ENCODE results near the gene NFKBIE.

NFKBIE gene

DNA sequence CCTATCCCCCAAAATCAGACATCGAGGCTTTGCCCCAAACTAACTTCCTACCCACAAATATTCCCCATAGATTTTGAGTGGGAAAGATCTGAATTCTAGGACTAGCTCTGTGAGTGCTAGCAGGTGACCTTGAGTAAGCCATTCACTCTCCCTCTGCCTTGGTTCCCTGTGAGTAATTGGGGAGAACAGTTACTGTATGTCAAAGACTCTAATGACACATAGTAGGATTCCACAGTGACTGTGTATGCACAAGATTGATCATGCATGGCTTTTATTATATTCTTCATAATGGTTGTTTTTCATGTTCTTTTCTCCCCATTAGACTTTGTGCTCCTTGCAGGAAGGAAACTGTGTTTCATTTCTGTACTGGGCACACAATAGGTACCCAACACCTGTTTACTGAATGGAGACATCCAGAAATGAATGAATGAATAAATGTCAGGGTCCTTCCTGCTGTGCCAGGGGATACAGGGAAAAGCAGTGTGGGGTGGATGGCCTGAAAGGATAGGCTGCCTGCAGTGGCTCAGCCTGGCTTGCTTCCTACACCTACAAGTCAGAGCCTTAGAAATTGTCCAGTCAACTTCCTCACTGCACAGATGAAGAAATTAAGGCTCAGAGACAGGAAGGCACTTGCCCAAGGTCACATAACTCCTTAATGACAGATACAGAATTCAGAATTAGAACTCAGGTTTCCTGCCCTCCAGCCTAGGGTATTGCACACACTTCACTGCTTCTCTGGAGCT, 4.0 kb upstream of the NFKBIE start:
- ATAC-seq = no peak
- TF ChIP-seq CSDC2 (CRISPR knock-in tag; IDR thresholded peaks at IDR 0.05) = no peak
- TF ChIP-seq ZC3H10 (CRISPR knock-in tag; IDR thresholded peaks at IDR 0.05) = no peak
- TF ChIP-seq ZNF8 (CRISPR knock-in tag; IDR thresholded peaks at IDR 0.05) = no peak
- TF ChIP-seq, protein P1, sequence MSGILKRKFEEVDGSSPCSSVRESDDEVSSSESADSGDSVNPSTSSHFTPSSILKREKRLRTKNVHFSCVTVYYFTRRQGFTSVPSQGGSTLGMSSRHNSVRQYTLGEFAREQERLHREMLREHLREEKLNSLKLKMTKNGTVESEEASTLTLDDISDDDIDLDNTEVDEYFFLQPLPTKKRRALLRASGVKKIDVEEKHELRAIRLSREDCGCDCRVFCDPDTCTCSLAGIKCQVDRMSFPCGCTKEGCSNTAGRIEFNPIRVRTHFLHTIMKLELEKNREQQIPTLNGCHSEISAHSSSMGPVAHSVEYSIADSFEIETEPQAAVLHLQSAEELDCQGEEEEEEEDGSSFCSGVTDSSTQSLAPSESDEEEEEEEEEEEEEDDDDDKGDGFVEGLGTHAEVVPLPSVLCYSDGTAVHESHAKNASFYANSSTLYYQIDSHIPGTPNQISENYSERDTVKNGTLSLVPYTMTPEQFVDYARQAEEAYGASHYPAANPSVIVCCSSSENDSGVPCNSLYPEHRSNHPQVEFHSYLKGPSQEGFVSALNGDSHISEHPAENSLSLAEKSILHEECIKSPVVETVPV (CRISPR knock-in tag; IDR thresholded peaks at IDR 0.05) = no peak
- TF ChIP-seq PPARA (CRISPR knock-in tag; IDR thresholded peaks at IDR 0.05; ENCODE audit: borderline replicate concordance) = no peak
- TF ChIP-seq TCF4 (CRISPR knock-in tag; IDR thresholded peaks at IDR 0.05; ENCODE audit: borderline replicate concordance) = no peak
- no peak for TF ChIP-seq GLIS3 (CRISPR knock-in tag; IDR thresholded peaks at IDR 0.05)
- TF ChIP-seq ISL1 (CRISPR knock-in tag; IDR thresholded peaks at IDR 0.05) = no peak
- TF ChIP-seq ARNTL (CRISPR knock-in tag; IDR thresholded peaks at IDR 0.05; ENCODE audit: borderline replicate concordance, low read depth) = no peak
- no peak for TF ChIP-seq ZNF70 (CRISPR knock-in tag; IDR thresholded peaks at IDR 0.05)
- TF ChIP-seq SNAI2 (CRISPR knock-in tag; IDR thresholded peaks at IDR 0.05) = no peak
- TF ChIP-seq RARB (CRISPR knock-in tag; IDR thresholded peaks at IDR 0.05) = no peak
- TF ChIP-seq, protein P2, sequence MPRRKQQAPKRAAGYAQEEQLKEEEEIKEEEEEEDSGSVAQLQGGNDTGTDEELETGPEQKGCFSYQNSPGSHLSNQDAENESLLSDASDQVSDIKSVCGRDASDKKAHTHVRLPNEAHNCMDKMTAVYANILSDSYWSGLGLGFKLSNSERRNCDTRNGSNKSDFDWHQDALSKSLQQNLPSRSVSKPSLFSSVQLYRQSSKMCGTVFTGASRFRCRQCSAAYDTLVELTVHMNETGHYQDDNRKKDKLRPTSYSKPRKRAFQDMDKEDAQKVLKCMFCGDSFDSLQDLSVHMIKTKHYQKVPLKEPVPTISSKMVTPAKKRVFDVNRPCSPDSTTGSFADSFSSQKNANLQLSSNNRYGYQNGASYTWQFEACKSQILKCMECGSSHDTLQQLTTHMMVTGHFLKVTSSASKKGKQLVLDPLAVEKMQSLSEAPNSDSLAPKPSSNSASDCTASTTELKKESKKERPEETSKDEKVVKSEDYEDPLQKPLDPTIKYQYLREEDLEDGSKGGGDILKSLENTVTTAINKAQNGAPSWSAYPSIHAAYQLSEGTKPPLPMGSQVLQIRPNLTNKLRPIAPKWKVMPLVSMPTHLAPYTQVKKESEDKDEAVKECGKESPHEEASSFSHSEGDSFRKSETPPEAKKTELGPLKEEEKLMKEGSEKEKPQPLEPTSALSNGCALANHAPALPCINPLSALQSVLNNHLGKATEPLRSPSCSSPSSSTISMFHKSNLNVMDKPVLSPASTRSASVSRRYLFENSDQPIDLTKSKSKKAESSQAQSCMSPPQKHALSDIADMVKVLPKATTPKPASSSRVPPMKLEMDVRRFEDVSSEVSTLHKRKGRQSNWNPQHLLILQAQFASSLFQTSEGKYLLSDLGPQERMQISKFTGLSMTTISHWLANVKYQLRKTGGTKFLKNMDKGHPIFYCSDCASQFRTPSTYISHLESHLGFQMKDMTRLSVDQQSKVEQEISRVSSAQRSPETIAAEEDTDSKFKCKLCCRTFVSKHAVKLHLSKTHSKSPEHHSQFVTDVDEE (CRISPR knock-in tag; IDR thresholded peaks at IDR 0.05) = no peak

DNA sequence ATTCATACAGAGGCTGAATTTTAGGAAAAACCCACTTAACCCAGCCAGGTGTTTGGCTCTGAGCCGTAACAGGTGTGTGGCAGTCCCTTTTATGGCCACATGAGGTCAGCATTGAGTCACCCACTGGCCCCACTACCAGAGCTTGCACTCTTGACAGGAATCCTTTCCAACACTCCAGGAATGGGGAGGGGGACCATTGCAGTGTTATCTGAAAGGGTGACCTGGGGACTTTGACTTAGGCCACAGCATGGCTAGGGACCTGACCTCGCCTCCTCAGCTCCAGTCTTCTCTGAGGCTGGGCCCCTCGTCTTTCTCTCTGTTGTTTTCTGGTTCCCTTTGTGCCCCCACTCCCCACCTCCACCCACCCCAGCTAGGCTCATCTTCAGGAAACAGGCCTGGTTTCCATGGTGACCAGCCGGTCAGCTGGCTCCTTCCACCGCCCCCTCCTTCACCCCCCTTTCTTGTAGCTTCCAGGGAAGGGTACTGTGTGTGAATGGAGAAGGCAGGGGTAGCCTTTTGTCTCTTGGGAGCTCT, 2.8 kb upstream of the NFKBIE start:
- no peak for TF ChIP-seq PPARA (CRISPR knock-in tag; IDR thresholded peaks at IDR 0.05; ENCODE audit: borderline replicate concordance)
- TF ChIP-seq ISL1 (CRISPR knock-in tag; IDR thresholded peaks at IDR 0.05) = no peak
- no peak for TF ChIP-seq OSR1 (CRISPR knock-in tag; IDR thresholded peaks at IDR 0.05)
- TF ChIP-seq GLIS3 (CRISPR knock-in tag; IDR thresholded peaks at IDR 0.05) = no peak
- no peak for TF ChIP-seq ZNF8 (CRISPR knock-in tag; IDR thresholded peaks at IDR 0.05)
- no peak for TF ChIP-seq TCF4 (CRISPR knock-in tag; IDR thresholded peaks at IDR 0.05; ENCODE audit: borderline replicate concordance)
- no peak for TF ChIP-seq ZFP30 (CRISPR knock-in tag; IDR thresholded peaks at IDR 0.05)
- peak; percentile 17; the same call in 2 of the 3 replicates for ATAC-seq

DNA sequence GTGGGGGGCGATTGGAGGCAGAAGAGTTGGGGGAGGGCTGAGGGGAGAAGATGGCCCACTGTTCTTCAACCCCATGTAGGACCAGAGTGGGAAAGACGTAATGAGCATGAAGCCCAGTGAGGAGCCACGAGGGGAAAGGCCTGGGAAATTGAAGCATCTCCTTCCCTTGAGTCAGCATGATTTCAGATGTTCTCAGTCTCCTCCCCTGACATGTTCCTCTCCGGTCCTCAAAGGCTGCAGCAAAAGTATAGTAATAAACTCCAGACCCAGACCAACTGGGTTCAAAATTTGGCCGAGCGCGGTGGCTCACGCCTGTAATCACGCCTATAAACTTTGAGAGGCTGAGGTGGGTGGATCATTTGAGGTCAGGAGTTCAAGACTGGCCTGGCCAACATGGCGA, 1.9 kb upstream of the NFKBIE start:
- no peak for TF ChIP-seq SNAI2 (CRISPR knock-in tag; IDR thresholded peaks at IDR 0.05)
- no peak for TF ChIP-seq RARB (CRISPR knock-in tag; IDR thresholded peaks at IDR 0.05)
- TF ChIP-seq, protein P2 (CRISPR knock-in tag; IDR thresholded peaks at IDR 0.05) = no peak
- no peak for TF ChIP-seq GLIS3 (CRISPR knock-in tag; IDR thresholded peaks at IDR 0.05)
- ATAC-seq = no peak

DNA sequence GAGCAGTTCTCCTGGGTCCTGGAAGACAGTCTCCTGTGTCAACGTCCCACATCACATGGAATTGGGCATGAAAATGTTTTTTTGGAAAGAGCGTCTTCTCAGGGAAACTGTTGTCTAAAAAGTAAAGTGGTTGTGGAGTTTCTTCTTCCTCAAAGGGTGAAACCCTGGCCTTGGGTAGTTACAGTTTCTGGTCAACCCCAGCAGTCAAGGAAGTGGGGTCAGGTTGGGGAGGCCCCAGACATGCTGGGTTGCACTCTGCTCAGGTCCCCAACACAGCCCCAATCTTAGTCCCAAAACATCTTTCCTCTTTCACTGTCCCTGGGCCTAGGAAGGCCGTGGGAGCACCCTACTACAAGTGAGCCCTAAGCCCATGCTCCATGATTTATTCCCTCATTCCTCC, 996 bp upstream of the NFKBIE start:
- ATAC-seq = no peak
- TF ChIP-seq ZNF565 (CRISPR knock-in tag; conservative IDR thresholded peaks at IDR 0.05; ENCODE audit: low read depth) (no peak), TCF4 (CRISPR knock-in tag; IDR thresholded peaks at IDR 0.05; ENCODE audit: borderline replicate concordance) (no peak), ISL1 (CRISPR knock-in tag; IDR thresholded peaks at IDR 0.05) (no peak), ZFP3 (CRISPR knock-in tag; IDR thresholded peaks at IDR 0.05) (no peak), ZC3H10 (CRISPR knock-in tag; IDR thresholded peaks at IDR 0.05) (no peak), RARB (CRISPR knock-in tag; IDR thresholded peaks at IDR 0.05) (no peak), PPARA (CRISPR knock-in tag; IDR thresholded peaks at IDR 0.05; ENCODE audit: borderline replicate concordance) (no peak), ESRRG (CRISPR knock-in tag; IDR thresholded peaks at IDR 0.05) (no peak), TOX (CRISPR knock-in tag; IDR thresholded peaks at IDR 0.05; ENCODE audit: borderline replicate concordance) (no peak)
- TF ChIP-seq, protein P3, sequence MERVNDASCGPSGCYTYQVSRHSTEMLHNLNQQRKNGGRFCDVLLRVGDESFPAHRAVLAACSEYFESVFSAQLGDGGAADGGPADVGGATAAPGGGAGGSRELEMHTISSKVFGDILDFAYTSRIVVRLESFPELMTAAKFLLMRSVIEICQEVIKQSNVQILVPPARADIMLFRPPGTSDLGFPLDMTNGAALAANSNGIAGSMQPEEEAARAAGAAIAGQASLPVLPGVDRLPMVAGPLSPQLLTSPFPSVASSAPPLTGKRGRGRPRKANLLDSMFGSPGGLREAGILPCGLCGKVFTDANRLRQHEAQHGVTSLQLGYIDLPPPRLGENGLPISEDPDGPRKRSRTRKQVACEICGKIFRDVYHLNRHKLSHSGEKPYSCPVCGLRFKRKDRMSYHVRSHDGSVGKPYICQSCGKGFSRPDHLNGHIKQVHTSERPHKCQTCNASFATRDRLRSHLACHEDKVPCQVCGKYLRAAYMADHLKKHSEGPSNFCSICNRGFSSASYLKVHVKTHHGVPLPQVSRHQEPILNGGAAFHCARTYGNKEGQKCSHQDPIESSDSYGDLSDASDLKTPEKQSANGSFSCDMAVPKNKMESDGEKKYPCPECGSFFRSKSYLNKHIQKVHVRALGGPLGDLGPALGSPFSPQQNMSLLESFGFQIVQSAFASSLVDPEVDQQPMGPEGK (CRISPR knock-in tag; IDR thresholded peaks at IDR 0.05; ENCODE audit: borderline replicate concordance) = no peak
- TF ChIP-seq, protein P4, sequence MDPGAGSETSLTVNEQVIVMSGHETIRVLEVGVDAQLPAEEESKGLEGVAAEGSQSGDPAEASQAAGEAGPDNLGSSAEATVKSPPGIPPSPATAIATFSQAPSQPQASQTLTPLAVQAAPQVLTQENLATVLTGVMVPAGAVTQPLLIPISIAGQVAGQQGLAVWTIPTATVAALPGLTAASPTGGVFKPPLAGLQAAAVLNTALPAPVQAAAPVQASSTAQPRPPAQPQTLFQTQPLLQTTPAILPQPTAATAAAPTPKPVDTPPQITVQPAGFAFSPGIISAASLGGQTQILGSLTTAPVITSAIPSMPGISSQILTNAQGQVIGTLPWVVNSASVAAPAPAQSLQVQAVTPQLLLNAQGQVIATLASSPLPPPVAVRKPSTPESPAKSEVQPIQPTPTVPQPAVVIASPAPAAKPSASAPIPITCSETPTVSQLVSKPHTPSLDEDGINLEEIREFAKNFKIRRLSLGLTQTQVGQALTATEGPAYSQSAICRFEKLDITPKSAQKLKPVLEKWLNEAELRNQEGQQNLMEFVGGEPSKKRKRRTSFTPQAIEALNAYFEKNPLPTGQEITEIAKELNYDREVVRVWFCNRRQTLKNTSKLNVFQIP (CRISPR knock-in tag; IDR thresholded peaks at IDR 0.05; ENCODE audit: borderline replicate concordance, low read depth) = no peak
- TF ChIP-seq, protein P5, sequence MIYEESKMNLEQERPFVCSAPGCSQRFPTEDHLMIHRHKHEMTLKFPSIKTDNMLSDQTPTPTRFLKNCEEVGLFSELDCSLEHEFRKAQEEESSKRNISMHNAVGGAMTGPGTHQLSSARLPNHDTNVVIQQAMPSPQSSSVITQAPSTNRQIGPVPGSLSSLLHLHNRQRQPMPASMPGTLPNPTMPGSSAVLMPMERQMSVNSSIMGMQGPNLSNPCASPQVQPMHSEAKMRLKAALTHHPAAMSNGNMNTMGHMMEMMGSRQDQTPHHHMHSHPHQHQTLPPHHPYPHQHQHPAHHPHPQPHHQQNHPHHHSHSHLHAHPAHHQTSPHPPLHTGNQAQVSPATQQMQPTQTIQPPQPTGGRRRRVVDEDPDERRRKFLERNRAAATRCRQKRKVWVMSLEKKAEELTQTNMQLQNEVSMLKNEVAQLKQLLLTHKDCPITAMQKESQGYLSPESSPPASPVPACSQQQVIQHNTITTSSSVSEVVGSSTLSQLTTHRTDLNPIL (CRISPR knock-in tag; IDR thresholded peaks at IDR 0.05; ENCODE audit: low read depth) = no peak

Measured in SK-N-SH treated with all-trans-retinoic acid at 6 μM for 48 hours (cell line).